Testis (tissue), 3 donors: ENCODE data around the gene MMP17. TPM values are rescaled to one million over a fixed set of nuclear protein-coding genes. Genes with fewer than 3 reads are reported as not detected.

ENCODE experiments used
- DNase-seq: peaks from one replicate; pipeline ENCODE4 v3.0.0-alpha.2; 2019
- H3K27ac ChIP-seq, 2 donors: fragments of 200-600 bp; sonication (generic); one replicate each; pipeline ENCODE4 v1.5.1; 2019
- H3K27me3 ChIP-seq: fragments of 200-600 bp; sonication (generic); one replicate; pipeline ENCODE4 v1.5.1; 2019
- H3K36me3 ChIP-seq: fragments of 200-600 bp; sonication (generic); one replicate; pipeline ENCODE4 v1.5.1; 2017; ENCODE audit warnings: low read depth; ENCODE audit errors: missing control alignments
- H3K4me1 ChIP-seq: fragments of 200-600 bp; sonication (generic); one replicate; pipeline ENCODE4 v1.5.1; 2019
- H3K4me3 ChIP-seq, 2 donors: fragments of 200-600 bp; sonication (generic); one replicate each; pipeline ENCODE4 v1.5.1; 2017 to 2019
- H3K9me3 ChIP-seq: fragments of 200-600 bp; sonication (generic); one replicate; pipeline ENCODE4 v1.5.1; 2017
- POLR2A ChIP-seq: fragments of 450-650 bp; IDR thresholded peaks from one replicate; pipeline ENCODE4 v1.6.1; 2017; ENCODE audit warnings: antibody characterized with exemption, mild to moderate bottlenecking, moderate library complexity
- WGBS, 2 donors: methylation state at CpG; one replicate each; pipeline ENCODE4 v1.1.5; 2018; 5-methylcytosine and 5-hydroxymethylcytosine counted together
- intact Hi-C: fragments of 100-400 bp; cut with DNase I; formaldehyde crosslinking; loops from one replicate; pipeline ENCODE4 v1.15.1; 2023; ENCODE audit warnings: low total_unique reads
- polyA plus RNA-seq: library from polyadenylated mRNA; stranded (reverse); fragments of 350-450 nt; fragmentation: Illumina TruSeq; extraction: RNeasy Lipid Tissue Mini Kit (QIAGEN cat#74804); gene quantifications from one replicate; pipeline ENCODE4 v1.2.3, GENCODE V29; 2014; ENCODE audit warnings: low read depth, low replicate concordance; ENCODE audit not compliant: insufficient read depth
- total RNA-seq, 2 donors: library from RNA; depleted of rRNA; stranded (reverse); fragments of >200 nt; gene quantifications; one replicate each; pipeline ENCODE4 v1.2.3, GENCODE V29; 2016
- TF ChIP-seq, protein P1 (sequence below), 3 experiments: fragments of 450-650 bp in 2 of 3; fragments of 200-600 bp in 1 of 3; sonication (generic) in 1 of 3; IDR thresholded peaks; one replicate each; pipeline ENCODE4 v1.5.1; 2016 to 2019; ENCODE audit warnings: antibody characterized with exemption in 3 of 3, mild to moderate bottlenecking in 2 of 3, moderate library complexity in 1 of 3

Gene MMP17
- total and polyA plus RNA-seq, 3 donors from 2014 or later, result 13.2 to 23.3 (median 16.1) TPM

GRCh38 chr12:131801254-131801866 is 26.8 kb upstream of the MMP17 start:
- no peak overlapping the region for H3K4me3 ChIP-seq
- no peaks in the 10 kb centered on the region for H3K27me3 ChIP-seq
- 86 to 88% methylated on average over 13 to 35 of the region's 35 CpGs for WGBS, 2 donors
- TF ChIP-seq, protein P1, sequence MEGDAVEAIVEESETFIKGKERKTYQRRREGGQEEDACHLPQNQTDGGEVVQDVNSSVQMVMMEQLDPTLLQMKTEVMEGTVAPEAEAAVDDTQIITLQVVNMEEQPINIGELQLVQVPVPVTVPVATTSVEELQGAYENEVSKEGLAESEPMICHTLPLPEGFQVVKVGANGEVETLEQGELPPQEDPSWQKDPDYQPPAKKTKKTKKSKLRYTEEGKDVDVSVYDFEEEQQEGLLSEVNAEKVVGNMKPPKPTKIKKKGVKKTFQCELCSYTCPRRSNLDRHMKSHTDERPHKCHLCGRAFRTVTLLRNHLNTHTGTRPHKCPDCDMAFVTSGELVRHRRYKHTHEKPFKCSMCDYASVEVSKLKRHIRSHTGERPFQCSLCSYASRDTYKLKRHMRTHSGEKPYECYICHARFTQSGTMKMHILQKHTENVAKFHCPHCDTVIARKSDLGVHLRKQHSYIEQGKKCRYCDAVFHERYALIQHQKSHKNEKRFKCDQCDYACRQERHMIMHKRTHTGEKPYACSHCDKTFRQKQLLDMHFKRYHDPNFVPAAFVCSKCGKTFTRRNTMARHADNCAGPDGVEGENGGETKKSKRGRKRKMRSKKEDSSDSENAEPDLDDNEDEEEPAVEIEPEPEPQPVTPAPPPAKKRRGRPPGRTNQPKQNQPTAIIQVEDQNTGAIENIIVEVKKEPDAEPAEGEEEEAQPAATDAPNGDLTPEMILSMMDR (IDR thresholded peaks at IDR 0.05), result no peak
- TF ChIP-seq POLR2A, result no peak
- no peaks in the 10 kb centered on the region for H3K9me3 ChIP-seq
- intact Hi-C loops, result no loop called here
- H3K27ac ChIP-seq, result no peak overlapping the region
- H3K4me1 ChIP-seq, result no peaks in the 10 kb centered on the region
- DNase-seq, result no peak
- no peaks in the 10 kb centered on the region for H3K36me3 ChIP-seq

GRCh38 chr12:131803961-131804521 is 24.2 kb upstream of the MMP17 start:
- H3K4me3 ChIP-seq, result no peak overlapping the region
- H3K9me3 ChIP-seq, result no peaks in the 10 kb centered on the region
- peak overlapping the region in 1 of 2 donors; percentile 50 for H3K27ac ChIP-seq
- no peak for DNase-seq
- TF ChIP-seq, protein P1 (IDR thresholded peaks at IDR 0.05), result no peak
- no peak for TF ChIP-seq POLR2A
- H3K4me1 ChIP-seq, result no peaks in the 10 kb centered on the region
- H3K27me3 ChIP-seq, result no peaks in the 10 kb centered on the region
- intact Hi-C loops, result no loop called here
- 36 to 54% methylated on average over 11 of the region's 11 CpGs for WGBS, 2 donors
- no peaks in the 10 kb centered on the region for H3K36me3 ChIP-seq

- DNase-seq, result no peak
- intact Hi-C loops, result no loop called here
- TF ChIP-seq, protein P1 (IDR thresholded peaks at IDR 0.05), result no peak
- no peak for TF ChIP-seq POLR2A
- H3K36me3 ChIP-seq, result no peaks in the 10 kb centered on the region
- H3K9me3 ChIP-seq, result no peaks in the 10 kb centered on the region
- H3K27me3 ChIP-seq, result no peaks in the 10 kb centered on the region
- H3K4me1 ChIP-seq, result no peaks in the 10 kb centered on the region
- H3K4me3 ChIP-seq, result no peak overlapping the region
- no peak overlapping the region for H3K27ac ChIP-seq
- WGBS, 2 donors, result 84 to 92% methylated on average over 5 of the region's 5 CpGs
These were observed 22.8 kb upstream of the MMP17 start for GRCh38 chr12:131805421-131805820.

- Histone ChIP-seq H3K9me3 (no peaks in the 10 kb centered on the region), H3K4me3 (no peak overlapping the region), H3K27ac (no peak overlapping the region), H3K4me1 (no peaks in the 10 kb centered on the region), H3K27me3 (no peaks in the 10 kb centered on the region), H3K36me3 (no peaks in the 10 kb centered on the region)
- 90 to 92% methylated on average over 7 of the region's 7 CpGs for WGBS, 2 donors
- DNase-seq, result no peak
- TF ChIP-seq POLR2A, result no peak
- TF ChIP-seq, protein P1 (IDR thresholded peaks at IDR 0.05), result no peak
- intact Hi-C loops, result no loop called here
These were observed 21.5 kb upstream of the MMP17 start for GRCh38 chr12:131806674-131807073.
